GM21381 (cell line): ENCODE data around the gene ABCC1.
"Not testable (repeated sequence)": the region's sequence is repeated elsewhere in the genome, so short reads cannot be mapped to it uniquely, and the experiment has no call there.

Source experiments
- ATAC-seq: cut with Tn5 transposase; IDR thresholded peaks from one replicate; pipeline ENCODE4 v1.9.1; 2021; ENCODE audit warnings: mild to moderate bottlenecking, moderate library complexity; ENCODE audit not compliant: unreplicated experiment

The ABCC1 gene

GRCh38 chr16:16175296-16175695 lies 225.9 kb downstream of the ABCC1 start:
- ATAC-seq = no peak

DNA sequence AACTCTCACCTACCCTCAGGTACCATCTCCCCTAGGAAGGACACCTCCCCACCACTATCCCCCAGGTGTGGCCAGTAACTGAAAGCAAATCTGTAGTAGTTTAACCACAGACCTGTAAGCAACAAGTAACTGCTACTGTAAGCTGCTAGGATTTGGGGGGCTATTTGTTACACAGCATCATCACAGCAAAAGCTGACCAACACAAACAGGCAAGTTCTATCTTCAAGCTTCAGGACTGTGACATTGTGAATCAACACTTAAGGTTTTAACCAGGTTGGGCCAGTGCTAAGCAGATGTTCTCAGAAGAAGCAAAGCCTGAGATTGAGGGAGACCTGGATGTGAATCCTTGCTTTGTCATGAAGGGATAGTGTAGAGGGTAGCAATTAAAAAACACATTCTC lies 226.9 kb downstream of the ABCC1 start:
- ATAC-seq = no peak

DNA sequence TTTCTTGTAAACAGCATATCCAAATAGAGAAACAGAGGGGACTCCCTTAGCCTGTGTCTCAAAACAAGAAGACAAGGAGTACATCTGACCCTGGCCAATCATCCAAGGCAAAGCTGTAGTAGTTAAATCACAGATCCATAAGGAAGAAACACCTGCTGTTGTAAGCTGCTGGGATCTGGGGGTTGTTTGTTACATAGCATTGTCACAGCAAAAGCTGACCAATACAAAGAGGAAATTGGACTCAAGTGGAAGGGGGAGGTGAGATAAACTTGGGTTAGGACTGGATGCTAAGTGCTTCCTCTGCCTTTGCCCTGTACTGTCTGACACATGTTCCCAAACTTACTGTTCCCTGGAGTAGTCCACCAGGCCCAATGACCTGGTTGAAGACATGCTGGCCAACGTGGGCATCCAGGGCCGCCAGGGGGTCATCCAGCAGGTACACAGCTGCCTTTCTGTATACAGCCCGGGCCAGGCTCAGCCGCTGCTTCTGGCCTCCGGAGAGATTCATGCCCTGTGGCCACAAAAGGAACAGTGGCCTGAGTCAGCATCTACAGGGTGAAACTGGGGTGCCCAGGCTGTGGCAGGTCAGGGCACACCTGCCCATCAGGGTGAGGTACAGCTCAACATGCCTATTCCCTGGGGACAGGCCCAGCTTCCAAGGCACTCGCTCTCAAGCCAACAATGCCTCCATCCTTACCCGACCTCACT lies 229.2 kb downstream of the ABCC1 start:
- no peak for ATAC-seq

DNA sequence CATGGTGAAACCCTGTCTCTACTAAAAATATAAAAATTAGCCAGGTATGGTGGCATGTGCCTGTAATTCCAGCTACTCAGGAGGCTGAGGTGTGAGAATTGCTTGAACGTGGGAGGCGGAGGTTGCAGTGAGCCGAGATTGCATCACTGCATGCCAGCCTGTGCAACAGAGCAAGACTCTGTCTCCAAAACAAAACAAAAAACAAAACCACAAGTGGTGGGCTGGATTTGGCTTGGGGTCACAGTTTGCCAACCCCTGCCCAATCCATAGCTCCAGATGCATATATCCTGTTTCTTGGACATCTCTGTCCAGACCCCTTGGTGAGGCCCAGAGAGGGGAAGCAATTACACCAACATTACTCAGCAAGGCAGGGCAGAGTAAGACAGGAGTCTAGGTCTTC lies 232.3 kb downstream of the ABCC1 start:
- ATAC-seq = not testable (repeated sequence)

- ATAC-seq = no peak
Observed at GRCh38 chr16:16182918-16183317, 233.5 kb downstream of the ABCC1 start.

DNA sequence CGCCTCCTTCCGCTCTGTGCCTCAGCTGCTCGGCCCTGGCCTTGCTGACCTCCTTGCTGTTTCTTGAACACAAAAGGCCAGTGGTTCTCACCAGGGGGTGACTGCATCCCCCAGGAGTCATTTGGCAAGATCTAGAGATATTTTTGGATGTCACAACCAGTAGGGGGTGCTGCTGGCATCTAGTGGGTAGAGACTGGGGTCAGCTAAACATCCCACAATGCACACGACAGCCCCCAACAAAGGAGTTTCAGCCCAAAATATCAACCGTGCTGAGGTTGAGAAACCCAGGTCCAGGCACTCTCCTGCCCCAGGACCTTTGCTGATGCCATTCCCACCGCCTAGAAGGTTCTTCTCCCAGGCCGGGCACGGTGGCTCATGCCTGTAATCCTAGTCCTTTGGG lies 234.1 kb downstream of the ABCC1 start:
- ATAC-seq = no peak

DNA sequence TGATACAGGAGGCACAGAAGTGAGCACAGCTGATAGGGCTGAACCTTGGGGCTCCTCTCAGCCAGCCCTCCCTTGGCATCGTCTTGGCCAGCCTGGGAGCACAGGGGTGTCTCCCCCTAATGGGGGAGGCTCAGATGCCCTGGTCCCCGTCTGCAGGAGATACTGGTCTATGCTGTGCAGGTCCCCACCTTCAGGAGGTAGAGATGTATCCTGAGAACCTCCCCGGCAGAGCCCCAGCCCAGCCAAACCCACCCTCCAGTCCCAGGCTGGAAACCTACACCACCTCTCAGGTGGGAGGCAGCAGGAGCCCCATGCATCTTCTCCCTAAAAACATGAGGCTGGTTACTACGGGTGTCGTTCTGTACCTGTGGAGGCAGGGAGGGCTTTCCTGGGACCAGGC lies 235.2 kb downstream of the ABCC1 start:
- no peak for ATAC-seq

DNA sequence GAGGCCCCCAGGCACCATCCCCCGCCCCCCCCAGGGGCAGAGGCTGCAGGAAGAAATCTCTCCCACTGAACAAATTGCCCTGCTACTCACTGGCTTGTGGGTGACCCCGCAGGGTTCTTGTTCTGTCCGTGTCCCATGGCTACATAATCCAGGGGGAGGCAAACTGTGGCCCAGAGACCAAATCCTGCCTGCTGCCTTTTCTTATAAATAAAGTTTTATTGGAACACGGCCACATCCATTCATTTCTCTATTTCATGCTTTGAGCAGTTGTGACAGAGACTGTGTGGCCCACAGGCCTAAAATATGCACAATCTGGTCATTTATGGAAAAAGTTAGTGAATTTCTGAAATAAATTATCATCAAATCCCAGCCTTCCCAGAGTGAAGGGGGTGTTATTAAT lies 235.7 kb downstream of the ABCC1 start:
- no peak for ATAC-seq

DNA sequence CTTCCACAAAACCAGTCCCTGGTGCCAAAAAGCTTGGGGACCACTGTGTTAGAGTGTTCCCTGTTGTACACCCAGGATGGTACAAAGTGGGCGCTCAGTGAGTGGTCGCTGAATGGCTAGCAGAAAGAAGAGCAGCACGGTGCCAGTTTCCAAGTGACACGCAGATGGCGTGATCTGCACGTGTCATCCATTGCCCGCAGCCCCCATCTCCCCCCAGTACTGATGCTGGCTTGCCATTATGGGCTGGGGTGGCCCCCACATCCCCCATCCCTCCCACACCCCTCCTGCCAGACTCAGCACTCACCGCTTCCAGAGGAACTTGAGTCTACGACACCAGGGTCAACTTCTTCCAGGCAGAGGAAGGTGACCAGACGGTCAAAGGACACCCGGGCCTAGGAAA lies 237.4 kb downstream of the ABCC1 start:
- no peak for ATAC-seq

GRCh38 chr16:16188827-16189226 lies 239.4 kb downstream of the ABCC1 start:
- no peak for ATAC-seq

DNA sequence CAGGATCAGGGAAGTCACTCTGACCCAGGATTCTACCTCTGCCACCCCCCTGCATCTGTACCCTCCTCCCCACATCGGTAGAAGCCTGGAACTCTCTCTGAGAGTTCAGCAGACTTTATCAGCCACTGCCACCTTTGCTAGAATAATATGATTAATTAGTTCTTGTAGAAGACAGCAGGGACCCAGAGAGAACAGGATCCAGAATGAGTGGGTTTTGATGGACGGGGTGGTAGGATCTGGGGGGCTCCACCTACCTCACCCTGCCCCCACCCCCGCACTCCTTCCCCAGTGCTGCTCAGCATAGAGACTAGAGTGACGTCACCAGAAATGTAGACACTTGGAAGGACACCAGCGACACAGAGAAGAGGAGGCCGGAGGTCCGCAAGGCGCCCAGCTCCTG lies 240.4 kb downstream of the ABCC1 start:
- no peak for ATAC-seq

GRCh38 chr16:16190546-16190945 lies 241.1 kb downstream of the ABCC1 start:
- no peak for ATAC-seq

- not testable (repeated sequence) for ATAC-seq
Observed at GRCh38 chr16:16190966-16191365, 241.6 kb downstream of the ABCC1 start.

GRCh38 chr16:16191493-16192167 lies 242.2 kb downstream of the ABCC1 start:
- no peak for ATAC-seq
